HL-60 (cell line): ENCODE results near the gene FSTL3.

ENCODE experiments used
- DNase-seq, 2 experiments: peaks; one replicate each; pipeline ENCODE4 v3.0.0-alpha.2; 2010 to 2020; ENCODE audit warnings: low read depth in 1 of 2, low spot score in 1 of 2
- H3K27ac ChIP-seq: fragments of 250-450 bp; sonication (Bioruptor Pico); replicated peaks from 2 replicates; pipeline ENCODE4 v1.5.1; 2020; ENCODE audit warnings: mild to moderate bottlenecking, moderate library complexity
- H3K27me3 ChIP-seq: fragments of 250-450 bp; sonication (Bioruptor Pico); 2 replicates; pipeline ENCODE4 v1.5.1; 2021; ENCODE audit warnings: mild to moderate bottlenecking, moderate library complexity; ENCODE audit not compliant: insufficient read depth, poor library complexity, severe bottlenecking
- H3K4me3 ChIP-seq: replicated peaks from 2 replicates; pipeline ENCODE4 v1.5.1; 2011; ENCODE audit warnings: mild to moderate bottlenecking, control low read depth, low read length; ENCODE audit not compliant: insufficient read depth
- CTCF ChIP-seq: IDR thresholded peaks from one replicate; pipeline ENCODE4 v1.5.1; 2011; ENCODE audit warnings: low read length, control low read depth, inconsistent platforms; ENCODE audit not compliant: insufficient read depth
- GABPA ChIP-seq: IDR thresholded peaks from 2 replicates; pipeline ENCODE4 v1.6.1; 2012; ENCODE audit warnings: low read depth
- POLR2AphosphoS5 ChIP-seq: IDR thresholded peaks from 2 replicates; pipeline ENCODE4 v1.6.1; 2012; ENCODE audit warnings: low read depth
- REST ChIP-seq: IDR thresholded peaks from 2 replicates; pipeline ENCODE4 v1.6.1; 2012; ENCODE audit warnings: low read depth; ENCODE audit not compliant: insufficient replicate concordance
- SPI1 ChIP-seq: IDR thresholded peaks from 2 replicates; pipeline ENCODE4 v1.6.1; 2012; ENCODE audit warnings: low read depth, mild to moderate bottlenecking, borderline replicate concordance

The FSTL3 gene

GRCh38 chr19:719636-720344, 43.6 kb downstream of the FSTL3 start:
- TF ChIP-seq GABPA = no peak
- no peak for TF ChIP-seq REST
- no peak for TF ChIP-seq SPI1
- TF ChIP-seq POLR2AphosphoS5 = no peak
- TF ChIP-seq CTCF = no peak
- H3K27ac ChIP-seq = no peak overlapping the region
- H3K4me3 ChIP-seq = no peak overlapping the region
- DNase-seq = no peak
- H3K27me3 ChIP-seq = peaks cover 8% of the 10 kb centered on the region

- TF ChIP-seq GABPA (no peak), REST (no peak), CTCF (no peak), POLR2AphosphoS5 (no peak), SPI1 (no peak)
- DNase-seq = no peak
- Histone ChIP-seq H3K27ac (no peak overlapping the region), H3K27me3 (peaks cover 8% of the 10 kb centered on the region), H3K4me3 (no peak overlapping the region)
These were observed 44.4 kb downstream of the FSTL3 start for GRCh38 chr19:720345-721160.

- H3K27ac ChIP-seq = no peak overlapping the region
- H3K27me3 ChIP-seq = peaks cover 8% of the 10 kb centered on the region
- TF ChIP-seq GABPA (no peak), SPI1 (no peak), CTCF (no peak), REST (no peak), POLR2AphosphoS5 (no peak)
- no peak for DNase-seq
- no peak overlapping the region for H3K4me3 ChIP-seq
These were observed 46.4 kb downstream of the FSTL3 start for GRCh38 chr19:722553-723101.
